NCI-H2227 (cell line): ENCODE measurements around the gene DLST.

Experiments
- DNase-seq: peaks from one replicate; lab custom pipeline; 2025; ENCODE audit not compliant: unreplicated experiment; lab: John Stamatoyannopoulos, UW

Gene DLST

DNA sequence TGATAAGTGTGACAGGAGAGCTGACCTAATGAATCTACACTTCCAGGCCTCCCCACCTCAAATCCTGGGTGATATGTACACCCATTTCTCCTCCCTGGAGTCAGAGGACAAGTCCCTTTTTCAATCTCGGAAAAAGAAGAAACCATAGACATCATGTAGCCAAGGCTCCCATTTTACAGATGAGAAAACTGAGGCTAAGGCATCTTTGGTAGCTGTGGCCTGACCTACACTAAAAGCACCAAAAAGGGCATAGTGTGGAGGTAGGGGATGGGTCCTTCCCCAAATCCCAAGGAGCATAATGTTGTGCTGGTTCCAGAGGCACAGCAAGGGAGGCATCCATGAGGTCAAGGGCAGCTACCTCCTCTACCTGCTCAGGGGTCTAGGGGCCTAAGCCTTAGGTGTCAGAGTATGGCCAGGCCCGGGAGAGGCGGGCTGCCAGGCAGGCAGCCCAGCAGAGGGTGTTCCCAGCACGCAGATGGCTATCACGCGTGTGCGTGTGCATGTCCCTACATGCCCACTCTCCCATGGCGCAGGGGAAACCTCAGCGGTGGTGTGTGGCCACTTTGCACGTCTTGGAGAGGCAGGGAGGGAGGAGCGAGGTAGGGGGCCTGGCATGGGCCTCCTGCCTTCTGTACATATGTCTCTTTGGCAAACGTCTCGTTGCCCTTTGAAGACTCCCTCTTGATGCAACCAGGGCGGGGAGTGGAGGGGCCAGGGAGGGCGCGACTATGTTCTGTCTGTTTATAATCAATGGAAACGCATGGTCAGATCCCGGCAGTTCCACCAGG, 71.2 kb downstream of the DLST start:
- DNase-seq = peak; percentile 15
